HCT116 (cell line): ENCODE results near the gene NTRK3. TPM values are rescaled to one million over a fixed set of nuclear protein-coding genes. Genes with fewer than 3 reads are reported as not detected.

Experiments used
- ATAC-seq: fragments of 200-7000 bp; cut with Tn5 transposase; 2 replicates; pipeline ENCODE4 v1.9.1; 2020; ENCODE audit warnings: mild to moderate bottlenecking, moderate library complexity
- BruUV-seq: library from RNA; stranded (reverse); fragments of 400-500 nt; replicated peaks from 2 replicates; lab custom pipeline; 2021; lab: Mats Ljungman, UMichigan
- CTCF ChIA-PET: fragments of 300-600 bp; sonication (Branson Sonifier 250); formaldehyde crosslinking; loops from one replicate; lab custom pipeline; 2021; ENCODE audit warnings: antibody characterized with exemption; lab: Charles Lee
- POLR2A ChIA-PET: fragments of 300-600, 350-600 bp; sonication (Branson Sonifier 250); formaldehyde crosslinking; loops from one replicate; lab custom pipeline; 2021; ENCODE audit warnings: antibody characterized with exemption; lab: Charles Lee
- RAD21 ChIA-PET, 2 experiments: fragments of 300-600 bp; sonication (Branson Sonifier 250); formaldehyde crosslinking; loops; one replicate each; lab custom pipeline; 2023; ENCODE audit warnings: low total read pairs in 2 of 2; ENCODE audit not compliant: uncharacterized antibody in 2 of 2, unreplicated experiment in 2 of 2, low non-redundant PET in 1 of 2; lab: Charles Lee
- DNase-seq: peaks from one replicate; pipeline ENCODE4 v3.0.0-alpha.2; 2010; ENCODE audit warnings: low read depth, low spot score
- H2AFZ ChIP-seq: fragments of 200-600 bp; shearing (Covaris generic), sonication (generic); 2 replicates; pipeline ENCODE4 v1.6.1; 2017; ENCODE audit warnings: low read depth, mixed run types, mixed read lengths, antibody characterized with exemption, low read length; ENCODE audit not compliant: poor library complexity, severe bottlenecking
- H3K27ac ChIP-seq: 2 replicates; pipeline ENCODE4 v1.5.1; 2012; ENCODE audit warnings: low read depth, low read length
- H3K27me3 ChIP-seq: fragments of 200-600 bp; sonication (generic); 2 replicates; pipeline ENCODE4 v1.6.1; 2016; ENCODE audit warnings: mixed run types, low read length, mixed read lengths; ENCODE audit not compliant: insufficient read depth
- H3K36me3 ChIP-seq, 2 experiments: fragments of 200-500 bp in 1 of 2; fragments of 200-600 bp in 1 of 2; sonication (Bioruptor generic) in 1 of 2; sonication (generic) in 1 of 2; 2 replicates each; pipeline versions ENCODE4 v1.5.1 to v1.6.1; 2014 to 2016; ENCODE audit warnings: low read length in 2 of 2, inconsistent platforms in 1 of 2, mixed read lengths in 1 of 2, mixed run types in 1 of 2; ENCODE audit not compliant: insufficient read depth in 2 of 2, control insufficient read depth in 1 of 2
- H3K4me1 ChIP-seq, 2 experiments: fragments of 200-600 bp in 1 of 2; sonication (generic) in 1 of 2; 2 replicates each; pipeline versions ENCODE4 v1.5.1 to v1.6.1; 2012 to 2017; ENCODE audit warnings: low read length in 2 of 2, inconsistent platforms in 1 of 2, mild to moderate bottlenecking in 1 of 2, mixed read lengths in 1 of 2, mixed run types in 1 of 2, moderate library complexity in 1 of 2; ENCODE audit not compliant: insufficient read depth in 2 of 2, control insufficient read depth in 1 of 2
- H3K4me2 ChIP-seq: fragments of 200-600 bp; sonication (generic); 2 replicates; pipeline ENCODE4 v1.6.1; 2017; ENCODE audit warnings: mixed run types, low read length, mixed read lengths
- H3K4me3 ChIP-seq, 2 experiments: fragments of 200-600 bp in 1 of 2; sonication (generic) in 1 of 2; replicated peaks in 1 of 2; 2 replicates each; pipeline ENCODE4 v1.5.1; 2011 to 2016; ENCODE audit warnings: low read length in 2 of 2, control low read depth in 1 of 2, low read depth in 1 of 2, mild to moderate bottlenecking in 1 of 2, mixed read lengths in 1 of 2, mixed run types in 1 of 2
- H3K79me2 ChIP-seq: fragments of 200-600 bp; sonication (generic); 2 replicates; pipeline ENCODE4 v1.6.1; 2017; ENCODE audit warnings: mild to moderate bottlenecking, mixed run types, low read length, moderate library complexity, mixed read lengths; ENCODE audit not compliant: insufficient read depth
- H3K9ac ChIP-seq: fragments of 200-600 bp; sonication (generic); 2 replicates; pipeline ENCODE4 v1.6.1; 2016; ENCODE audit warnings: low read length, mixed read lengths
- H3K9me2 ChIP-seq: fragments of 200-600 bp; sonication (generic), shearing (Covaris generic); 2 replicates; pipeline ENCODE4 v1.6.1; 2017; ENCODE audit warnings: mixed run types, mild to moderate bottlenecking, moderate library complexity; ENCODE audit not compliant: insufficient read depth
- H3K9me3 ChIP-seq, 2 experiments: fragments of 200-500 bp in 1 of 2; fragments of 200-600 bp in 1 of 2; sonication (Bioruptor generic) in 1 of 2; sonication (generic) in 1 of 2; 2 replicates each; pipeline ENCODE4 v1.6.1; 2014 to 2017; ENCODE audit warnings: low read length in 2 of 2, mixed read lengths in 2 of 2, inconsistent platforms in 1 of 2, low read depth in 1 of 2, mild to moderate bottlenecking in 1 of 2, mixed run types in 1 of 2, moderate library complexity in 1 of 2; ENCODE audit not compliant: control insufficient read depth in 1 of 2, insufficient read depth in 1 of 2
- H4K20me1 ChIP-seq: fragments of 200-600 bp; sonication (generic), shearing (Covaris generic); 2 replicates; pipeline ENCODE4 v1.6.1; 2017; ENCODE audit warnings: mixed run types, mild to moderate bottlenecking, moderate library complexity; ENCODE audit not compliant: insufficient read depth
- CBX3 ChIP-seq: IDR thresholded peaks from 2 replicates; pipeline ENCODE4 v1.6.1; 2012; ENCODE audit warnings: low read depth
- CEBPB ChIP-seq: IDR thresholded peaks from 2 replicates; pipeline ENCODE4 v1.6.1; 2012; ENCODE audit warnings: low read depth
- EGR1 ChIP-seq: IDR thresholded peaks from 2 replicates; pipeline ENCODE4 v1.6.1; 2012; ENCODE audit warnings: low read depth
- EZH2phosphoT487 ChIP-seq: fragments of 200-600 bp; IDR thresholded peaks from 2 replicates; pipeline ENCODE4 v1.6.1; 2018; ENCODE audit warnings: antibody characterized with exemption, borderline replicate concordance
- FOSL1 ChIP-seq: IDR thresholded peaks from 2 replicates; pipeline ENCODE4 v1.6.1; 2012; ENCODE audit warnings: low read depth
- POLR2A ChIP-seq: IDR thresholded peaks from 2 replicates; pipeline ENCODE4 v1.7.0; 2011; ENCODE audit warnings: borderline replicate concordance; ENCODE audit not compliant: insufficient read depth, insufficient read length; ENCODE audit errors: extremely low read depth
- RAD21 ChIP-seq: IDR thresholded peaks from 2 replicates; pipeline ENCODE4 v1.6.1; 2012; ENCODE audit warnings: low read depth, mild to moderate bottlenecking
- SP1 ChIP-seq: IDR thresholded peaks from 2 replicates; pipeline ENCODE4 v1.6.1; 2012; ENCODE audit warnings: low read depth
- SRF ChIP-seq: IDR thresholded peaks from 2 replicates; pipeline ENCODE4 v1.6.1; 2012; ENCODE audit warnings: low read depth
- TCF7L2 ChIP-seq: IDR thresholded peaks from 2 replicates; pipeline ENCODE4 v1.7.0; 2011; ENCODE audit warnings: borderline replicate concordance, inconsistent platforms; ENCODE audit not compliant: insufficient read depth, insufficient read length; ENCODE audit errors: extremely low read depth
- ZNF274 ChIP-seq: fragments of 200-500 bp; sonication (Bioruptor generic); IDR thresholded peaks from 2 replicates; pipeline ENCODE4 v1.6.1; 2014; ENCODE audit warnings: mild to moderate bottlenecking, low read depth, low read length, inconsistent platforms
- intact Hi-C: fragments of 100-400 bp; cut with micrococcal nuclease; formaldehyde crosslinking; loops from 2 replicates; pipeline ENCODE4 v1.10.0; 2022
- total RNA-seq: library from RNA; stranded (reverse); gene quantifications from one replicate; pipeline ENCODE4 v1.2.1, GENCODE V29; 2021; ENCODE audit not compliant: unreplicated experiment
- TF ChIP-seq, protein P1 (sequence below): IDR thresholded peaks from 2 replicates; pipeline ENCODE4 v1.6.1; 2011; ENCODE audit warnings: mild to moderate bottlenecking, low read length, moderate library complexity; ENCODE audit not compliant: insufficient replicate concordance; ENCODE audit errors: extremely low read depth
- TF ChIP-seq, protein P2 (sequence below): IDR thresholded peaks from 2 replicates; pipeline ENCODE4 v1.6.1; 2012

NTRK3 gene
- total RNA-seq, 1 experiment from 2014 or later = not detected

DNA sequence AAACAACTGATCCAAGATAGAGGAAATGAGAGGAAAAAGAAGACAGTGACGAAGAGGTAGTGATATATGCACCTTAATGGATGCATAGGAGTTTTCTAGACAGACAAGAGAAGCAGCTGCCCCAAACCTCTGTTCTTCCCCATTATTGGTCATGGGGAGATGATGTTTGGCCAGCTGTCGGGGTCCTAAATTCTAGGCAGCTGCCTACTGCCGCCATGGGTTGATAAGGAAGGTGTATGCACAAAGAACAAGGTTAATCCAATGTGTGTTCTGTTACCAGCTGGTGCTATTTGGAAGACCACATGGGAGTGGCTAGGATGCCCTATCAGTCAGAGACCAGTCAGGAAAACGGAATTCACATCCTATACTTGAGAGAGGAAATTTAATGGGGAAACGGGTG is 47.4 kb downstream of the NTRK3 start:
- Histone ChIP-seq H2AFZ (no peak overlapping the region), H3K4me3 (no peak overlapping the region), H4K20me1 (no peaks in the 10 kb centered on the region), H3K9me2 (no peaks in the 10 kb centered on the region), H3K9me3 (no peaks in the 10 kb centered on the region), H3K4me1 (peaks cover 6 to 8% of the 10 kb centered on the region in 2 experiments; a peak in 2 of 4 replicates), H3K4me2 (no peak overlapping the region), H3K36me3 (no peaks in the 10 kb centered on the region), H3K79me2 (no peaks in the 10 kb centered on the region), H3K27me3 (peaks cover 24% of the 10 kb centered on the region), H3K27ac (no peak overlapping the region), H3K9ac (no peak overlapping the region)
- ChIA-PET RAD21 (no interaction called here), POLR2A (no interaction called here), CTCF (no interaction called here)
- ATAC-seq = no peak
- no TSS peak for BruUV-seq
- intact Hi-C loops = no loop called here
- DNase-seq = no peak
- TF ChIP-seq POLR2A = no peak
- TF ChIP-seq CBX3 = no peak
- no peak for TF ChIP-seq ZNF274
- no peak for TF ChIP-seq CEBPB
- TF ChIP-seq FOSL1 = no peak
- TF ChIP-seq SP1 = no peak

DNA sequence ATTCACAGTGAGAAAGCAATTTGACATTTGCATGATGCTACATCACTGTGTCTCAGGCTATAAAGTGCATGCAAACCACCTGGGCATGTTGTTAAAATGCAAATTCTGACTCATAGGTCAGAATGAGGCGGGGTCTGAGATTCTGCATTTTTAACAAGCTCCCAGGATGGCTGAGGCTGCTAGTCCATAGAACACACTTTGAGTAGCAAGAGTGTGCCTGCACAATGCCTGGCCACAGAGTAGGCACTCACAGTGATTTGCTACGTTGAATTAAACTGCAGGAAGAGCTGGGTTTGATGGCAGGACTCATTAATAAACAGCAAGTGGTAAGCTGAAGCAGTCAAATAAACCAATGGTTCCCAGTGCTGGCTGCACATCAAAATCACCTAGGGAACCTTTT is 48.1 kb downstream of the NTRK3 start:
- Histone ChIP-seq H3K27ac (no peak overlapping the region), H3K79me2 (no peaks in the 10 kb centered on the region), H2AFZ (no peak overlapping the region), H4K20me1 (no peaks in the 10 kb centered on the region), H3K9ac (no peak overlapping the region), H3K9me2 (no peaks in the 10 kb centered on the region), H3K4me3 (no peak overlapping the region), H3K36me3 (no peaks in the 10 kb centered on the region), H3K27me3 (peaks cover 25% of the 10 kb centered on the region), H3K4me1 (peaks cover 6 to 8% of the 10 kb centered on the region in 2 experiments; a peak in 2 of 4 replicates), H3K4me2 (no peak overlapping the region), H3K9me3 (no peaks in the 10 kb centered on the region)
- TF ChIP-seq ZNF274 (no peak), SRF (no peak), TCF7L2 (no peak), EZH2phosphoT487 (no peak), POLR2A (no peak), EGR1 (no peak), RAD21 (no peak), CEBPB (no peak)
- TF ChIP-seq, protein P1, sequence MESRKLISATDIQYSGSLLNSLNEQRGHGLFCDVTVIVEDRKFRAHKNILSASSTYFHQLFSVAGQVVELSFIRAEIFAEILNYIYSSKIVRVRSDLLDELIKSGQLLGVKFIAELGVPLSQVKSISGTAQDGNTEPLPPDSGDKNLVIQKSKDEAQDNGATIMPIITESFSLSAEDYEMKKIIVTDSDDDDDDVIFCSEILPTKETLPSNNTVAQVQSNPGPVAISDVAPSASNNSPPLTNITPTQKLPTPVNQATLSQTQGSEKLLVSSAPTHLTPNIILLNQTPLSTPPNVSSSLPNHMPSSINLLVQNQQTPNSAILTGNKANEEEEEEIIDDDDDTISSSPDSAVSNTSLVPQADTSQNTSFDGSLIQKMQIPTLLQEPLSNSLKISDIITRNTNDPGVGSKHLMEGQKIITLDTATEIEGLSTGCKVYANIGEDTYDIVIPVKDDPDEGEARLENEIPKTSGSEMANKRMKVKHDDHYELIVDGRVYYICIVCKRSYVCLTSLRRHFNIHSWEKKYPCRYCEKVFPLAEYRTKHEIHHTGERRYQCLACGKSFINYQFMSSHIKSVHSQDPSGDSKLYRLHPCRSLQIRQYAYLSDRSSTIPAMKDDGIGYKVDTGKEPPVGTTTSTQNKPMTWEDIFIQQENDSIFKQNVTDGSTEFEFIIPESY = no peak
- TF ChIP-seq, protein P2, sequence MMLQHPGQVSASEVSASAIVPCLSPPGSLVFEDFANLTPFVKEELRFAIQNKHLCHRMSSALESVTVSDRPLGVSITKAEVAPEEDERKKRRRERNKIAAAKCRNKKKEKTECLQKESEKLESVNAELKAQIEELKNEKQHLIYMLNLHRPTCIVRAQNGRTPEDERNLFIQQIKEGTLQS = no peak
- intact Hi-C loops = no loop called here
- ChIA-PET CTCF (no interaction called here), POLR2A (no interaction called here), RAD21 (no interaction called here)
- BruUV-seq = no TSS peak
- ATAC-seq (no peak), DNase-seq (no peak)
